Measurements from ENCODE around the gene TMEM147.
"Not testable (repeated sequence)": the region's sequence is repeated elsewhere in the genome, so short reads cannot be mapped to it uniquely, and the experiment has no call there.

Gene TMEM147

DNA sequence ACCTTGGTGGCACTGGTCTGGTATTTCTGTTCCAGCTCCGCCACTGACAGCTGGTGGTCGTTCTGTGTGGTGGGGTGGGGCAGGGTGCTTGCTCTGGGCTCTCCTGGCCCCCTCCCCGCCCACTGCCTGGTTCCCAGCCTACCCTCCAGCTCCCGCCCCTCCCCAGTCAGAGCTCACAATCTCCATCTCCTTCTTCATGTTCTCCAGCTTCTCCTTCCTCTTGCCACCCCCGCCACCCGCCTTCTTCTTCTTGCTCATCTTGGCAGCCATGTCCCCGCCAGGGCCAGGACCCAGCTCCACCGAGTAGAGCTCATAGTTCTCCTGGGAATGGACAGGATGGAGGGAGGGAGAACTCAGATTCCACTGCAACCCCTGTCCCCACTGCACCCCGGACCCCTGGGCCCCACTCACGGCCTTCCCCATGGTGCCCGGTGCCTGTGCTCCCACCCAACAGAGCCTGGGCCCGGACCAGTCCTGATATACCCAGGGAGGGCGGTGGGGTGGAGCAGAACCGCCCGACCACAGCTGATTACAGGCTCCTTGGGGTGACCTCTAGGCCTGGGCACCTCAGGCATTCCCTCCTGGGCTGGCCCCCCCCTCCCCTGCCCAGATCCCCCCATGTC is 17.9 kb downstream of the TMEM147 start, which contains the start of gene ATP4A:
TSS of gene ATP4A (minus strand) at position 452 of the 623 bp plus-strand sequence. CDS start at position 423, 29 bp downstream.
- no peak for DNase-seq

DNA sequence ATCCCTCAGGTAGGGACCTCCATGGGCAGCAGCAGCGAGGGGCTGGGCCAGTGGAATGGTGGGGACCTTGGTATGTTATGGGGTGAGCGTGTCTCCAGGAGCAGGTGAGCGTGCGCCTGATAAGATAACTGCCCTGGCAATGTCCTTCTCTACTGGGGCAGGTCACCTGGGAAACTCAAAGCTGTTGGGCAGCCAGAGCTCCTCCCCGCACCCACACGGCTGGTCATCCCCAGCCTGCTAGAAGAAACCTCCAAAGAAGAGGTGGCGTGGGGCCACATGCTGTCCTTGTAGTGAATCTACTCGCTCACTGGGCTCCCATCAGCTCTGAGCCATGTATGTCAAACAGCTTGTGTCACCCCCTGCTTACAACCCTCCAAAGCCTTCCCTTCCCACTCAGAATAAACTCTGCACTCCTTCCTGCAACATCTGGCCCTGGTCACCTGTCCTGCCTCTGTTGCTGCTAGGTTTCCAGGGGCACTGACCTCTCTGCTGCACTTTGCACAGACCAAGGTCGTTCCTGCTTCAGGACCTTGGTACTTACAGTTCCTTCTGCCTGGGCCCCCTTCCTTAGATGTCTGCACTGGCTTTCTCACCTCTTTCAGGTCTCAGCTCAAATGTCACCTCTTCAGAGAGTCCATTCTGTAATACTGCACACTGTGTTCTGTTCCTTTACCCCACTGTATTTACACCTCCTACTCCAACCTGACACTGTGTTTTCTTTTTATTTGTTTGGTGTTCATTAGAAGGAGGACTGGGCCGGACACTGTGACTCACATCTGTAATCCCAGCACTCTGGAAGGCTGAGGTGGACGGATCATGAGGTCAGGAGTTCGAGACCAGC is 19.8 kb downstream of the TMEM147 start:
- no peak for DNase-seq

DNA sequence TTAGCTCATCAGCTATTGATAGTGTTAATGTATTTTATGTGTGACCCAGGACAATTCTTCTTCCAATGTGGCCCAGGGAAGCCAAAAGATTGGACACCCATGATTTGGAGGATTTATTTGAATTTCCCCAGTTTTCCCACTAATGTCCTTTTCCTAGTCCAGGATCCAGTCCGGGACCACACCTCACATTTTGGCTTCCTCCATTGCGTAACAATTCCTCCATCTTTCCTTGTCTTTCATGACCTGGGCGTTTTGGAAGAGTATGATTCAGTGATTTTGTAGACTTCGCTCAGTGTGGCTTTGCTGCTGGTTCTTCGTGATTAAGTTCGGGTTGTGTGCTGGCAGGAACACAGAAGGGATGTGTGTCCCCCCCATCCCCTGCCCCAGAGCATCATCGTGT is 21.3 kb downstream of the TMEM147 start:
- DNase-seq = no peak

DNA sequence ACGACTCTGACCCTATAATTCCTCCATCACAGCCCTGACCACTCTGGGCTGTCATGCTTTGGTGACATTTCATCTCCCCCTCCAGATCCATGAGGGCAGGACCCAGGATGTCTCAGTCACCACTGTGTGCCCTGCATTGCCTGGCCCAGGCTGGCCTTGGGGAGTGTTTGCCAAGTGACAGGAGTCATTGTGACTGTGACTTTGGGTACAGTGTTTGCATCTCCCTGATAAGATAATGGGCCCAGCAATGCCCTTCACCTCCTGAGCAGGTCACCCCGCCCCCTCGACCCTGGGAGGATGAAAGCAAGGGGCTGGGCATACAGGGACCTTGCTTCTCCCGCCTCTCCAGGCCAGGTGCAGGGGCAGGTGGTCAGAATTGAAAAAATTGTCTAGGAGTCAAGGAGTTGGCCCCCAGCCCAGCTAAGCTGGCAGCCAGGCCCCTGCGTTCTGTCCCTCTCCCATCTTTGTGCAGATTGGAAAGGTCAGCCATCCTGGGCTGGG is 23.9 kb downstream of the TMEM147 start:
- no peak for DNase-seq

DNA sequence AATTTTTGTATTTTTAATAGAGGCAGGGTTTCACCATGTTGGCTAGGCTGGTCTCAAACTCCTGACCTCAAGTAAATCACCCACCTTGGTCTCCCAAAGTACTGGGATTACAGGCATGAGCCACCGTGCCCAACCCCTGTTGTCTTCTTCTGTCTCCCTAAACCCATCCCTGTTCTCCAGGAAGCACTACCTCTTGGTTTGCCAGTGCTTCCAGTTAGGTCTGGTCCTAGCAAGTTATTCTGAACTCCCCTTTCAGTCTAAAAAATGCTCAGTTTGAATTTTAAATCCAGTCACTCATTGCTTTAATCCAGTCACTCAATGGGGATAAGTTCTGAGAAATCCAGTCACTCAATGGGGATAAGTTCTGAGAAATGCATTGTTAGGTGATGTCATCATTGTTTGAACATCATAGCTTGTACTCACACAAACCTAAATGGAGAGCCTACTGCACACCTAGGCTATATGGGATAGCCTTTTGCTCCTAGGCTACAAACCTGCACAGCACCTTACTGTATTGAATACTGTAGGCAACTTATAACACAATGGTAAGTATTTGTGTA is 26.1 kb downstream of the TMEM147 start:
- no peak for DNase-seq

DNA sequence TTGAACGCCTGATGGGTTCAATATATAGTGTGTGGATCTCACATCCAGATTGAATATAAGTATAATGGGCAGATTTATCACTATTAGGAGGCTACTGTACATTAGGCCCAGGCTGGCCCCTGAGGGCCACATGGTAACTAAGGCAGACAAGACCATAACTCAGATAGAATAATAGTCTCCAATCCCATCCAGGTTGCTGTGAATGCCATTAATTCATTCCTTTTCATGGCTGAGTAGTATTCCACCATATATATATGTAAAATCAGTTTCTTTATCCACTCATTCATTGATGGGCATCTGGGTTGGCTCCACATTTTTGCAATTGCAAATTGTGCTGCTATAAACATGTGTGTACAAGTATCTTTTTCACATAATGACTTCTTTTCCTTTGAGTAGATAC is 32.5 kb downstream of the TMEM147 start:
- no peak for DNase-seq

DNA sequence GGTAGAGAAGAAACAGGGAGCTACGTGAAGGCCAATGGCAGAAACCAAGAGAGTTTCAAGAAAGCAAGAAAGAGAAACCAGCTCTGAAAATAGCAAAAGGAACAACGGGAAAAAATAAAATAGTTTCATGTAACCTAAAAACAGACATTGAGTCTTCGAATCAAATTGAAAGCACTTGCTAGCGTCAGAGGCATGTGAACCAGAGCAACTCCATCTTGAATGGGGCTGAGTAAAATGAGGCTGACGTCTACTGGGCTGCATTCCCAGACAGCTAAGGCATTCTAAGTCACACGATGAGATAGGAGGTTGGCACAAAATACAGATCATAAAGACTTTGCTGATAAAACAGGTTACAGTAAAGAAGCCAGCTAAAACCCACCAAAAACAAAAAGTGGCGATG is 33.3 kb downstream of the TMEM147 start:
- no peak for DNase-seq

DNA sequence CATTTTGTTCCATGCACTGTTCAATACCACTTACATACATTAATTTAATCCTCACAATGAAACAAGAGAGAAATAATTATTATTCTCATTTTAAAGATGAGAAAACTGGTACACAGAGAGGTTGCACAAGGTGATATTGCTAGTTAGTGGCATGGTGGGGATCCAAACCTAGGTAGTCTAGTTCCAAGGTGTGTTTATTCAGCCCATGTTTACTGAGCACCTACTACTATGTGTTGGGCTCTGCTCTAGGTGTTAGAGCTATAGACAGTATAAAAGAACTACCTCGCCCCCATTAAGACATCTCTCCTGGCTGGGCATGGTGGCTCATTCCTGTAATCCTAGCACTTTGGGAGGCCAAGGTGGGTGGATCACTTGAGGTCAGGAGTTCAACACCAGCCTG is 37.3 kb downstream of the TMEM147 start:
- no peak for DNase-seq

DNA sequence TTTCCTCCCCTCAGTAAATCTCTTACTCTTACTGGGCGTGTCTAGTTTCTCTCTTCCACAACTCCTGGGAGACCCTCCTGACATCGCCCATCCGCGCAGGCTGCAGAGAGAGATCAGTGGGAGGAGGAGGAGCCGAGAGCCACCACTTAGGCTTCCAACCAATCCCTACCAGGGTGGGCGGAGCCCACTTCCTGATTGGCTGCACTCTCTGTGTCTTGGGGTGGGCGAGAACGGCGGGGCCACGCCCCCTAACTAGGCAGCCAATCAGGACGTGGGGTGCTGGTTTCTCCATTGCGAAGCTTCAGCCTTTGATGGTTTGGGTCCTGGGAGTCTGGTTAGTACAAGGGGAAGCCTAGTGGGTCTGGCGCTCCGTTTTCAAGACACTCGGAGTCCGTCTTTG is 40.4 kb downstream of the TMEM147 start, which contains the start of gene PMIS2:
TSS of gene PMIS2 (plus strand) at position 326 of the 400 bp plus-strand sequence. CDS start 87 bp downstream, outside the sequence.
- no peak for DNase-seq

DNA sequence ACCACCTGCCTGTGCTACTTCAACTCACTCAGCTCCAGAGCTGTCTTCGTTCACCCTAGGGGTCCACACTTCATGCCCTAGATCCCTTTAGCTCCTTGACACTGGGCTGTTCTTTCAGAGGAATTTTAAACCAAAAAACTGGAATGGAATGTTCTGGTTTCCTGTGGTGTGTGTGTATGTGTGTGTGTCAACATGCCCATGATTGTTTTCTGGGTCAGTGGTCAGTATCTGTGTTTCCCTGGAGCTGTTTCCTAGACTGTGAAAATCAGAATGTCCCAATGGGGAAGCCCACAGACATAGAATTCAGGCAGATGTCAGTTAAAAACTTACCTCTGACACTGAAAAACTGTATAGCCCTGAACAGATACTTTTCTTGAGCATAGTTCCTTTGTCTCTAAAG is 41.9 kb downstream of the TMEM147 start:
- DNase-seq = no peak

DNA sequence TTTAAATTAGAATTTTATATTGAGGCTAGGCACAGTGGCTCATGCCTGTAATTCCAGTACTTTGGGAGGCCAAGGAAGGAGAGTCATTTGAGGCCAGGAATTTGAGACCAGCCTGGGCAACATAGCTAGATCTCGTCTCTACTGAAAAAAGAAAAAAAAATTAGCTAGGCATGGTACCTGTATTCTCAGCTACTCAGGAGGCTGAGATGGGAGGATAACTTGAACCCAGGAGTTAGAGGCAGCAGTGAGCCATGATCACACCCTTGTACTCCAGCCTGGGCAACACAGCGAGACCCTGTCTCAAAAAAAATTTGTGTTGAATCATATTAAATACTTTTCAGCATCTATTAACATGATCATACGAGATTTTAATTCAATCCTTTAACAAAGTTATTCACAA is 45.4 kb downstream of the TMEM147 start:
- DNase-seq = no peak

DNA sequence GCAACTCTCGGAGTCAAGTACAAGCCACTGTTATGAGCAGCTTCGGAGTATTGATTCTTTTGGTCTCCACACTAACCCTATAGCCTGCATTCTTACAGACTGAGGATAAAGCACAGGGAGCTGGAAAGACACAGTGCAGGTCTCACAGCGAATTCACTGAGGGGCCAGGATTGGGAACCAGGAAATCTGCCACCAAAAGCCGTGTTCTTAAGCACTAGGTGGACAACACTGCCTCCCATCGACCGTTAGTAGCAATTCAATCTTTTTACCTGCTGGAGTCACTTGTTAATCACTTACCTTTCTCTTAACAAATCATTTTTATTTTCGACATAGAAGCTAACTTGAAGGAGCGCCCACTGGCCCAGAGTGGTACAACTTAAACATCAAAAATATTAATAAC is 46.8 kb downstream of the TMEM147 start:
- no peak for DNase-seq

DNA sequence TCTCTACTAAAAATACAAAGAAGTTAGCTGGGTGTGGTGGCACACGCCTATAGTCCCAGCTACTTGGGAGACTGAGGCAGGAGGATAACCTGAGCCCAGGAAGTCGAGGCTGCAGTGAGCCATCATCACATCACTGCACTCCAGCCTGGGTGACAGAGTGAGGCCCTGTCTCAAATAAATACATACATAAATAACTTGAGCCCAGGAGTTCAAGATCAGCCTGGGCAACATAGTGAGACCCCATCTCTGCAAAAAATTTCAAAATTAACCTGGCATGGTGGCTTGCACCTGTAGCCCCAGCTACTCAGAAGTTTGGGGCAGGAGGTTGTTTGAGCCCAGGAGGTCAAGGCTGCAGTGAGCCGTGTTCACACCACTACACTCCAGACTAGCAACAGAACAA is 49.6 kb downstream of the TMEM147 start:
- DNase-seq = not testable (repeated sequence)

DNA sequence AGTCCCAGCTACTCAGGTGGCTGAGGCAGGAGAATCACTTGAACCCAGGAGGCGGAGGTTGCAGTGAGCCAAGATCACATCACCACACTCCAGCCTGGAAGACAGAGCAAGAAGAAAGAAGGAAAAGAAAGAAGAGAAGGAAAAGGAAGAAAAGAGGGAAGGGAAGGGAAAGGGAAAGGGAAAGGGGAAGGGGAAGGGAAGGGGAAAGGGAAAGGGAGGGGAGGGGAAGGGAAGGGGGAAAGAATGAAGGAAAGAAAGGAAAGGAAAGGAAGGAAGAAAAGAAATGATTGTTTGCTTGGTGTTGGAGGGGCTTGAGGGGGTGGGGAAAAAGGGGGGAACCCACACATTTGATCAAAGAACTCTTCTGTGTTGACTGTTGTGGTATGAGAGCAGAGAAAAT is 50.5 kb downstream of the TMEM147 start:
- no peak for DNase-seq

DNA sequence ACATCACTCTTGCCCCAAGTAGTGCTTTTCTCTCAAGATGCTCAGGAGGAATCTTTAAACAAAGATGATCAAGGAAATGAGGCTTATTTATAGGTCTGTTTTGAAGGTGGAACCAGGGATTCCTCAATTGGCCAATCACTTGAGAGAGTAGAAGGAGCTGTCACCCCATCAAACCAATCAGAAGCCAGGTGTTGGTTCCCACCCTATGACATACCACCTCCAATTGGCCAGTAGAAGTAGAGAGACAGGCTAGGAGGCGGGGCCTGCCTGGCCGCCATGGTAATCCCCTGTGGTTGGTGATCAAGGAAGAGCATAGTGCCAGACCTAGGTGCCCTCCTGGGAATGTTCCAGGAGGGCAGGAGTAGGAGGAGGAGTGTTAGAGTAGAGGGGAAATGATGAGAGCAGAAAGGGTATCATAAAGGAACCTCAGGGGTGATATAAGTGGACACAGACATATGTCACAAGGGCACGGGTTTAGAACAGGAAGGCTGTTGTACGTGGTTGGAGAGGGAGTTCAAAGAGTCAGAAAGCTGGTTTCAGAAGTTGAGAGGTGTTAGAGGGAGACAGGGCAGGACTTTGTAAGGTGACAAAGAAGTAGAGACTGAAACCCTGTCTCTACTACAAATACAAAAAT is 51.1 kb downstream of the TMEM147 start:
- DNase-seq = no peak

Data from CD4-positive, alpha-beta T cell treated with Interleukin-15 for 1 hour (primary cell).